Endometrial microvascular endothelial cells (primary cell): ENCODE measurements around the gene LRP6. TPM values are rescaled to one million over a fixed set of nuclear protein-coding genes. Genes with fewer than 3 reads are reported as not detected.
"Not testable (repeated sequence)": the region's sequence is repeated elsewhere in the genome, so short reads cannot be mapped to it uniquely, and the experiment has no call there.

Experiments used
- in situ Hi-C: cut with HindIII; loops from 2 replicates; pipeline ENCODE4 v1.10.0; 2017; ENCODE audit warnings: low sequenced_read_pairs, low pct_unique_long_range_greater_than_20kb; ENCODE audit errors: inconsistent ontology term
- total RNA-seq: library from RNA; depleted of rRNA; stranded (reverse); fragments of >200 nt; gene quantifications from one replicate; pipeline ENCODE4 v1.2.3, GENCODE V29; 2015; ENCODE audit errors: inconsistent ontology term

Gene LRP6
- 10.7 TPM for total RNA-seq

- in situ Hi-C loops, result no loop called here
Measured at GRCh38 chr12:12266873-12267741, at the start of gene LRP6. Gene LRP6 (minus strand): TSS chr12:12267044. CDS start chr12:12266735, 309 bp downstream.

GRCh38 chr12:12315838-12316237 is 49.0 kb upstream of the LRP6 start:
- in situ Hi-C loops, result no loop called here

GRCh38 chr12:12310695-12311094 is 43.9 kb upstream of the LRP6 start:
- in situ Hi-C loops, result not testable (repeated sequence)

- in situ Hi-C loops, result no loop called here
Measured at GRCh38 chr12:12305568-12306300, 38.9 kb upstream of the LRP6 start.

GRCh38 chr12:12302976-12303375 is 36.1 kb upstream of the LRP6 start:
- in situ Hi-C loops, result no loop called here

GRCh38 chr12:12301122-12301521 is 34.3 kb upstream of the LRP6 start:
- in situ Hi-C loops, result no loop called here

GRCh38 chr12:12297201-12297830 is 30.5 kb upstream of the LRP6 start:
- in situ Hi-C loops, result no loop called here

- in situ Hi-C loops, result no loop called here
Measured at GRCh38 chr12:12294215-12295005, 27.6 kb upstream of the LRP6 start.

GRCh38 chr12:12290206-12290605 is 23.4 kb upstream of the LRP6 start:
- in situ Hi-C loops, result no loop called here

- in situ Hi-C loops, result no loop called here
Measured at GRCh38 chr12:12286441-12286840, 19.6 kb upstream of the LRP6 start.

GRCh38 chr12:12282761-12283425 is 16.0 kb upstream of the LRP6 start:
- in situ Hi-C loops, result no loop called here

- in situ Hi-C loops, result no loop called here
Measured at GRCh38 chr12:12282202-12282601, 15.4 kb upstream of the LRP6 start.

- in situ Hi-C loops, result no loop called here
Measured at GRCh38 chr12:12281134-12281533, 14.3 kb upstream of the LRP6 start.

GRCh38 chr12:12278899-12279298 is 12.1 kb upstream of the LRP6 start:
- in situ Hi-C loops, result no loop called here

GRCh38 chr12:12275874-12276273 is 9.0 kb upstream of the LRP6 start:
- in situ Hi-C loops, result no loop called here

- in situ Hi-C loops, result no loop called here
Measured at GRCh38 chr12:12273291-12273957, 6.6 kb upstream of the LRP6 start.

GRCh38 chr12:12272869-12273268 is 6.0 kb upstream of the LRP6 start:
- in situ Hi-C loops, result no loop called here

- in situ Hi-C loops, result no loop called here
Measured at GRCh38 chr12:12270226-12270625, 3.4 kb upstream of the LRP6 start.
